Nephron progenitor cell (in vitro differentiated cells): Measurements from ENCODE around the gene NUDT21.

ENCODE experiments used
- DNase-seq: peaks from one replicate; pipeline ENCODE4 v3.0.0; 2021
- H3K27ac Mint-ChIP-seq: 2 replicates; pipeline ENCODE4 v1.8.0; 2021; ENCODE audit warnings: mild to moderate bottlenecking, moderate library complexity, mixed read lengths
- H3K27me3 Mint-ChIP-seq: 2 replicates; pipeline ENCODE4 v1.8.0; 2021; ENCODE audit warnings: mild to moderate bottlenecking, low read depth, mixed read lengths; ENCODE audit not compliant: poor library complexity
- H3K36me3 Mint-ChIP-seq: 2 replicates; pipeline ENCODE4 v1.8.0; 2021; ENCODE audit warnings: low read depth, mixed read lengths
- H3K4me1 Mint-ChIP-seq: 2 replicates; pipeline ENCODE4 v1.8.0; 2021; ENCODE audit warnings: mixed read lengths
- H3K4me3 Mint-ChIP-seq: 2 replicates; pipeline ENCODE4 v1.8.0; 2021; ENCODE audit warnings: mild to moderate bottlenecking, moderate library complexity, mixed read lengths
- H3K9me3 Mint-ChIP-seq: 2 replicates; pipeline ENCODE4 v1.8.0; 2021; ENCODE audit warnings: mild to moderate bottlenecking, moderate library complexity, mixed read lengths
- CTCF ChIP-seq: fragments of 200-600 bp; sonication (generic); IDR thresholded peaks from 2 replicates; pipeline ENCODE4 v1.5.0; 2021; ENCODE audit warnings: antibody characterized with exemption

NUDT21 gene

DNA sequence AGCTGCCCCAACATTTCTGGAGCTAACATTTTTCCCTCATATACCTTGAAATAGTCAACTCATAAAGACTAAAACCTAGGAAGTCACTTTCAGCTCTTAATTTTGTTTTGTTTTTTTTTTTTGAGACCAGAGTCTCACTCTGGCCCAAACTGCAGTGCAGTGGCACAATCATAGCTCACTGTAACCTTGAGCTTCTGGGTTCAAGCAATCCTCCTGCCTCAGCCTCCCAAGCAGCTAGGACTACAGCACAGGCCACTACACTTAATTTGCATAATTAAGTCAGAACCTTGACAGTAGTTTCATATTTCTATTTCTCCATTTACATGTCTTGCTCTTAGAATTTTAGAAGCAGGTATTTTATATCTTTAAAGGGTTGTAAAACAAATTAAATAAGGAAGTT is 30.5 kb downstream of the NUDT21 start:
- Mint-ChIP-seq H3K36me3 (peaks cover 13% of the 10 kb centered on the region), H3K4me3 (no peak overlapping the region), H3K9me3 (no peaks in the 10 kb centered on the region), H3K27me3 (no peaks in the 10 kb centered on the region), H3K27ac (no peak overlapping the region), H3K4me1 (peaks cover 48% of the 10 kb centered on the region)
- no peak for DNase-seq
- TF ChIP-seq CTCF: no peak

DNA sequence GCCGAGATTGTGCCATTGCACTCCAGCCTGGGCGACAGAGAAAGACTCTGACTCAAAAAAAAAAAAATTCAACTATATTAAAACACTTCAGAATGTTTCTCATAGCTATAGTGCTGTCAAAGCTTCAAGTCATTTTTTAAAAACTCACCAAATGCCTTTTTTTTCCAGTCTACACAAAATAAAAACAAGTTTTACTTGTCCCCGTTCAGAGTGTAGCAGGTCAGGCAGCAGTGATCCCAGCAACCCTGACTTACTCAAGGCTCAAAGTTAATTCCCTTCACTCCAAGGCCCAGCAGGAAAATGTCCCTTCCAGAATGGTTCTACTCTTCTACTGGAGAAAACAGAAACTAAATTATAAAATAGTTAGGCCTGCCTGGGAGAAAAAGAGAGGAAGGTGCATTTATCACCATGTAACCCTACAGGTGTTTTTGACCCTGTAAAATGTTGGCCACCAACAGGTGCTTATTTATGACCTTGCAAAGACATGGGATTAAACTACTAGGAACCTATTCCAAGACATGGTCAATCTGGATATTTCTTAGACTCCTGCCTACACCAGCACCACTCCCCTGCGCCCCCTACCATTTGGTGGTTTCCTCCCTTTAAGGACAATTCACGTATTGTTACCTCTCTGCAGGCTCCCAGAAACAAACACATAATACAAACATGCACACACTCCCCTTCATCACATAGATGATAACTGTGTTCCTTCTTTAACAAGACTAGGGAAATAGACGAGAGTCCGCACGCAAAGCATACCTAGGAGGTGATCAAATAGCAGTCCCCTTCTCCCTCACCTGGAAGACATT is 31.2 kb downstream of the NUDT21 start:
- Mint-ChIP-seq H3K27me3 (no peaks in the 10 kb centered on the region), H3K36me3 (peaks cover 13% of the 10 kb centered on the region), H3K4me1 (peaks cover 53% of the 10 kb centered on the region), H3K4me3 (no peak overlapping the region), H3K9me3 (no peaks in the 10 kb centered on the region), H3K27ac (no peak overlapping the region)
- TF ChIP-seq CTCF: no peak
- no peak for DNase-seq

DNA sequence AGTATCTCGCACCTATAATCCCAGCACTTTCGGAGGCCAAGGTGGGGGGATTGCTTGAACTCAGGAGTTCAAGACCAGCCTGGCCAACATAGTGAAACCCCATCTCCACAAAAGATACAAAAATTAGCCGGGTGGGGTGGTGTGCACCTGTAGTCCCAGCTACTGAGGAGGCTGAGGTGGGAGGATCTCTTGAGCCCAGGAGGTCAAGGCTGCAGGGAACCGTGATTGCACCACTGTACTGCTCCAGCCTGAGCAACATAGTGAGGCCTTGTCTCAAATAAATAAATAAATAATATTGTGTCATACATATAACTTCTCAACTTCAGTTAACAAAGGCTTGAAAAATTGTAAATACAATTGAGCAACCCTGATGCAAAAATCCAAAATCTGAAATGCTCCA is 34.0 kb downstream of the NUDT21 start:
- H3K36me3 Mint-ChIP-seq: peaks cover 34% of the 10 kb centered on the region
- no peak for DNase-seq
- peaks cover 37% of the 10 kb centered on the region for H3K4me1 Mint-ChIP-seq
- no peaks in the 10 kb centered on the region for H3K27me3 Mint-ChIP-seq
- no peak for TF ChIP-seq CTCF
- no peak overlapping the region for H3K4me3 Mint-ChIP-seq
- H3K27ac Mint-ChIP-seq: no peak overlapping the region
- no peaks in the 10 kb centered on the region for H3K9me3 Mint-ChIP-seq

GRCh38 chr16:56415875-56416274 is 35.3 kb downstream of the NUDT21 start:
- no peaks in the 10 kb centered on the region for H3K9me3 Mint-ChIP-seq
- DNase-seq: no peak
- peaks cover 46% of the 10 kb centered on the region for H3K36me3 Mint-ChIP-seq
- no peak overlapping the region for H3K4me3 Mint-ChIP-seq
- no peak for TF ChIP-seq CTCF
- H3K27ac Mint-ChIP-seq: no peak overlapping the region
- H3K27me3 Mint-ChIP-seq: no peaks in the 10 kb centered on the region
- peaks cover 28% of the 10 kb centered on the region for H3K4me1 Mint-ChIP-seq

DNA sequence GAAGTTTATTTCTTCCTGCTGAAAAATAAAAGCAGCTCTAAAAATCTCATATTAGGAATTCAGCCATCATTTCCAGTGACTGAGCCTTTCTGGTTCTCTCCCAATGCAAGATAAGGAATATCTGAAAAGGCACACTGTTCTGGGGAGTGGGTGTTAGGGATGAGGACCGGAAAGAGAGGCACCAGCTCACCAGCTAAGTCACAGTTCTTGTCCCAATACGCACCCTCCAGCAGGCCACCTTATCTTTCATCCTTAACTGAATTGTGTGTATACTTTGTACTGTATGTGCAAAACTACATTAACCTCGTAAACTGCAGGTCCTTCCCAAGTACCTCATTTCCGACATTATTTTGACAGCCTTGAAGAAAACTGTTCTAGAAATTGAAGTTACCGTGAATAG is 36.8 kb downstream of the NUDT21 start:
- H3K9me3 Mint-ChIP-seq: no peaks in the 10 kb centered on the region
- no peak for DNase-seq
- H3K27ac Mint-ChIP-seq: no peak overlapping the region
- peaks cover 20% of the 10 kb centered on the region for H3K4me1 Mint-ChIP-seq
- H3K27me3 Mint-ChIP-seq: no peaks in the 10 kb centered on the region
- TF ChIP-seq CTCF: no peak
- no peak overlapping the region for H3K4me3 Mint-ChIP-seq
- H3K36me3 Mint-ChIP-seq: peaks cover 51% of the 10 kb centered on the region

DNA sequence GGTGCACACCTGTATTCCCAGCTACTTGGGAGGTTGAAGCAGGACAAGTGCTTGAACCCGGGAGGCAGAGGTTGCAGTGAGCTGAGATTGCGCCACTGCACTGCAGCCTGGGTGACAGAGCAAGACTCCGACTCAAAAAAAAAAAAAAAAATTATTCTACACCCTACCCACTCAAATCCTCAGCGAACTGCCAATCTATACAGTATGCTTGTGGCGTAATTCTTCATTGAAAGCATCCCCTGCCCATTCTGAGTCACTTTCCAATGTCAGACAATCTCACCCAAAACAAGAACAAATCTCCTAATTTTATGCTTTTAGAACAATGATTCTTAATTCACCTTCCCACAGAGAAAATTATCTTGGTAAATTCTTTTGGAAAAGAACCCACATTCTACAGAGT is 37.8 kb downstream of the NUDT21 start:
- no peak for DNase-seq
- TF ChIP-seq CTCF: no peak
- Mint-ChIP-seq H3K4me3 (no peak overlapping the region), H3K27ac (no peak overlapping the region), H3K9me3 (no peaks in the 10 kb centered on the region), H3K4me1 (peaks cover 20% of the 10 kb centered on the region), H3K27me3 (no peaks in the 10 kb centered on the region), H3K36me3 (peaks cover 56% of the 10 kb centered on the region)
